ENCODE results near the gene RTKN.
"Not testable (repeated sequence)": the region's sequence is repeated elsewhere in the genome, so short reads cannot be mapped to it uniquely, and the experiment has no call there.

The RTKN gene

GRCh38 chr2:74424139-74424992 lies 17.4 kb downstream of the RTKN start:
- H3K27ac Mint-ChIP-seq (ENCODE audit: low read depth) = no peak overlapping the region
- no peak for DNase-seq (ENCODE audit: low spot score in 2 of 2)
- H3K4me3 Mint-ChIP-seq = no peak overlapping the region
- peaks cover 9% of the 10 kb centered on the region for H3K36me3 Mint-ChIP-seq (ENCODE audit: insufficient read depth)
- no peak for ATAC-seq (replicated peaks; ENCODE audit: extremely low read depth, poor library complexity, severe bottlenecking)
- no peaks in the 10 kb centered on the region for H3K9me3 Mint-ChIP-seq
- H3K4me1 Mint-ChIP-seq = peaks cover 26% of the 10 kb centered on the region
- no peaks in the 10 kb centered on the region for H3K27me3 Mint-ChIP-seq

- DNase-seq (ENCODE audit: low spot score in 2 of 2) (no peak), ATAC-seq (replicated peaks; ENCODE audit: extremely low read depth, poor library complexity, severe bottlenecking) (no peak)
- peaks cover 26% of the 10 kb centered on the region for H3K4me1 Mint-ChIP-seq
- peak overlapping the region; percentile 100 for H3K27ac Mint-ChIP-seq (ENCODE audit: low read depth)
- no peaks in the 10 kb centered on the region for H3K27me3 Mint-ChIP-seq
- peak overlapping the region; percentile 98 for H3K4me3 Mint-ChIP-seq
- H3K36me3 Mint-ChIP-seq (ENCODE audit: insufficient read depth) = peaks cover 8% of the 10 kb centered on the region
- no peaks in the 10 kb centered on the region for H3K9me3 Mint-ChIP-seq
Measured at GRCh38 chr2:74423231-74424095, 18.3 kb downstream of the RTKN start.

- ATAC-seq (replicated peaks; ENCODE audit: extremely low read depth, poor library complexity, severe bottlenecking) (peak; percentile 94), DNase-seq (ENCODE audit: low spot score in 2 of 2) (peak; percentile 92)
- H3K36me3 Mint-ChIP-seq (ENCODE audit: insufficient read depth) = peaks cover 9% of the 10 kb centered on the region
- H3K27ac Mint-ChIP-seq (ENCODE audit: low read depth) = peak within 1 kb of the TSS; percentile 100
- H3K4me1 Mint-ChIP-seq = peaks cover 26% of the 10 kb centered on the region
- peak within 1 kb of the TSS; percentile 98 for H3K4me3 Mint-ChIP-seq
- no peaks in the 10 kb centered on the region for H3K27me3 Mint-ChIP-seq
- H3K9me3 Mint-ChIP-seq = no peaks in the 10 kb centered on the region
Measured at GRCh38 chr2:74421221-74421870, 20.4 kb downstream of the RTKN start, which contains the start of the genes C2orf81 and WDR54. C2orf81 (minus strand) TSS chr2:74421619; CDS start chr2:74421560, 59 bp downstream. WDR54 (plus strand) TSS chr2:74421730; CDS start chr2:74422154, 424 bp downstream.

DNA sequence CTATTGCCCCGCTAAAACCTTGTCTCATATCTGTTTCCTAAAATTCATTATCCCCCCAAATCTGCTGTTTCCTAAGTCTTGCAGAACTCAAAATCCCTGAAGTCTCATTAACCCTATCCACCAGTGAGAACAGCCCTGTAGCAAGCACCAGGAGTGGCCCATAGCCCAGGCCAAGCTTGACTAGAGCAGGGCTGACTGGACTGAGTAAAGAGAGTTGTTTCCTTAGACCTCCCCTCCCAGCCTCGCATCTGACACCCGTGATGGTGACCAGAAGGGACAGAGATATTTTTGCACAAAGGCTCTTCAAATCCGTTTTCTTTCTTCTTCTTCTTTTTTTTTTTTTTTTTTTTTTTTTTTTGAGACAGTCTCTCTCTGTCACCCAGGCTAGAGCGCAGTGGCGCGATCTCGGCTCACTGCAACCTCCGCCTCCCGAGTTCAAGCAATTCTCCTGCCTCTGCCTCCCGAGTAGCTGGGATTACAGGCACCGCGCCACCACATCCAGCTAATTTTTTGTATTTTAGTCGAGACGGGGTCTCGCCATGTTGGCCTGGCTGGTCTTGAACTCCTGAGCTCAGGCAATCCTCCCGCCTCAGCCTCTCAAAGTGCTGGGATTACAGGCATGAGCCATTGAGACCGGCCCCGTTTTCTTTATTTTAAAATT lies 21.2 kb downstream of the RTKN start:
- ATAC-seq (replicated peaks; ENCODE audit: extremely low read depth, poor library complexity, severe bottlenecking); H3K36me3 Mint-ChIP-seq (ENCODE audit: insufficient read depth); DNase-seq (ENCODE audit: low spot score in 2 of 2); H3K9me3 Mint-ChIP-seq; H3K27me3 Mint-ChIP-seq: not testable (repeated sequence)
- Mint-ChIP-seq H3K4me3 (peak overlapping the region; percentile 98), H3K27ac (ENCODE audit: low read depth) (peak overlapping the region; percentile 100), H3K4me1 (peaks cover 26% of the 10 kb centered on the region)

DNA sequence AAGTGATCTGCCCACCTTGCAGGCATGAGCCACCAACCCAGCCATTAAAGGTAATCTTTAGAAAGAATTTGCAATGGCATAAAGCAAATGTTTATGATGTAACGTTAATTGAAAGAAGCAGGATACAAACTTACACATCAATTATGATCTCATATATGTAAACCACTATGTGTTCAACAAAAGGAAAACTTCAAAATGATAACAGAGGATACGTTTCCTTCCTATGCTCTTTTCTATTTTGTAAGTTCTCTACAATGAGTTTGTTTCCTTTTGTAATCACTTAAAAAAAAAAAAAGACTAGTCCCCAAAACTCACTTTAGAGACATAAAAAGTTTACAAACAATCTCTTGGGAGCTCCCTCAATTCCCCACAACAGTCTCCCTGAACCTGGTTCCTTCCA lies 21.7 kb downstream of the RTKN start:
- H3K4me3 Mint-ChIP-seq = peak overlapping the region; percentile 10

GRCh38 chr2:74419345-74419744 lies 22.4 kb downstream of the RTKN start:
- ATAC-seq (replicated peaks; ENCODE audit: extremely low read depth, poor library complexity, severe bottlenecking) = no peak
- H3K27me3 Mint-ChIP-seq = peaks cover 5% of the 10 kb centered on the region

More for the DNA sequence above, 21.7 kb downstream of the RTKN start:
- Mint-ChIP-seq H3K4me1 (peaks cover 26% of the 10 kb centered on the region), H3K27ac (ENCODE audit: low read depth) (peak overlapping the region; percentile 100), H3K27me3 (no peaks in the 10 kb centered on the region), H3K9me3 (no peaks in the 10 kb centered on the region), H3K36me3 (ENCODE audit: insufficient read depth) (peaks cover 9% of the 10 kb centered on the region)
- ATAC-seq (replicated peaks; ENCODE audit: extremely low read depth, poor library complexity, severe bottlenecking) (no peak), DNase-seq (ENCODE audit: low spot score in 2 of 2) (no peak)

DNA sequence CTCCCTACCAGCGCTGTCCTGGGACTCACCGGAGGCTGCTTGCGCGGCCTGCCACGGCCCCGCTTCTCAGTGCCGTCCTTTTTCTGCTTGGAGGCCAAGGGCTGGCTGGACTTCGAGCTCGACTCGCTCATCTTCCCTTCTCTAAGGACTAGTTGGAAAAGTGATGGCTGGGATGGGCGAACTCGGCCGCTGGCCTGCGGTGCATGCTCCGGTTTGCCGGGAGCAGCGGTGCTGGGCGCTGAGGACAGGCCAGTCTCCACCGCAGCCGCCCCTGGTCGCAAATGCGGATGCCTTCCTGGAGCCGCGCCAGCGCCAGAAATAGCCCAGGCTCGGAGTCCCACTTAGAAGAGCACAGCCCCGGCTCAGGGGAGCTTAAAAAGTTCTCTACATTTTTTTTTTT lies 23.4 kb downstream of the RTKN start:
- ATAC-seq (replicated peaks; ENCODE audit: extremely low read depth, poor library complexity, severe bottlenecking) = no peak
- Mint-ChIP-seq H3K27me3 (peaks cover 16% of the 10 kb centered on the region), H3K4me1 (peaks cover 26% of the 10 kb centered on the region), H3K36me3 (ENCODE audit: insufficient read depth) (peaks cover 9% of the 10 kb centered on the region), H3K27ac (ENCODE audit: low read depth) (no peak overlapping the region), H3K4me3 (no peak overlapping the region), H3K9me3 (no peaks in the 10 kb centered on the region)
- no peak for DNase-seq (ENCODE audit: low spot score in 2 of 2)

More at GRCh38 chr2:74419345-74419744, 22.4 kb downstream of the RTKN start:
- Mint-ChIP-seq H3K4me3 (no peak overlapping the region), H3K27ac (ENCODE audit: low read depth) (no peak overlapping the region), H3K4me1 (peaks cover 26% of the 10 kb centered on the region), H3K36me3 (ENCODE audit: insufficient read depth) (peaks cover 9% of the 10 kb centered on the region), H3K9me3 (no peaks in the 10 kb centered on the region)
- DNase-seq (ENCODE audit: low spot score in 2 of 2) = no peak

- no peak for DNase-seq (ENCODE audit: low spot score in 2 of 2)
- Mint-ChIP-seq H3K4me1 (peaks cover 22% of the 10 kb centered on the region), H3K4me3 (no peak overlapping the region), H3K27me3 (peaks cover 21% of the 10 kb centered on the region), H3K9me3 (no peaks in the 10 kb centered on the region), H3K27ac (ENCODE audit: low read depth) (no peak overlapping the region), H3K36me3 (ENCODE audit: insufficient read depth) (peaks cover 9% of the 10 kb centered on the region)
- no peak for ATAC-seq (replicated peaks; ENCODE audit: extremely low read depth, poor library complexity, severe bottlenecking)
Measured at GRCh38 chr2:74417763-74418162, 24.0 kb downstream of the RTKN start.

DNA sequence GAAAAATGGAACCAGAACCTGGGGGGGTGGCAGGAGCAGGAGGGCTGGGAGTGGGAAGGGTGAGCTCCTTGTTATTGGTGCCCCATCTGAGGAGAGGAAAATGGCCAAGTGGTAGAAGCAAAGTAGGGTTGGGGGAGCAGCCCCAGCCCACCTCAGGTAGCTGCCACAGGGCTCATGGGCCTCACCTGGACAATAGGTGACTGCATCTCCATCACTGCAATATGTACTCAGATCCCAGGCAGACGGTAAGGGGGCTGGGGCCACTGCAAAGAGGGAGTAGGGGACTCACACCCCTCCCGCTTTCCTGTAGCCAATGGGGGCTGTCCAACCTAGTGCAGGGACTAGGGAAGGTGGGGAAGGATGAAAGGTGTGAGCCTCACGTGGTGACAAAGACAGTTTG lies 24.5 kb downstream of the RTKN start:
- Mint-ChIP-seq H3K4me1 (peaks cover 18% of the 10 kb centered on the region), H3K27me3 (peaks cover 27% of the 10 kb centered on the region), H3K9me3 (no peaks in the 10 kb centered on the region), H3K36me3 (ENCODE audit: insufficient read depth) (peaks cover 11% of the 10 kb centered on the region), H3K27ac (ENCODE audit: low read depth) (no peak overlapping the region), H3K4me3 (no peak overlapping the region)
- ATAC-seq (replicated peaks; ENCODE audit: extremely low read depth, poor library complexity, severe bottlenecking) (no peak), DNase-seq (ENCODE audit: low spot score in 2 of 2) (no peak)

DNA sequence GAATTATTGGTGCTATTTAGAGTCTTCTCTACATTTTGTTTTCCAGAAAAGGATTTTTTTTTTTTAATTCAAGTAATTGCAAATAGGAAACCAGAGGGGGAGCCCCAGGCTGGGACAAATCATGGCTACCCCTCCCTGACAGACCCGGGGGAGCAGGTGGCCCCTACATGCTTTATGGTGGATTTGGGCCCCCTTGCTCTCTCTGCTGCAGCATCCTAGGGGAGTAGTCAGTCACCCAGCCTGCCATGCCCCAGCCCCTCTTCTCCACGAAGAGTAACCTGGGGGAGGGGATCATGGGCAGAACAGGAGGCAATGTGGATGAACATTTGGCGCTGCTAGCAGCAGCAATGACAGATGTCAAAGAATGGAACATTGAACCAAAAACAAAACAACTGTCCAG lies 25.0 kb downstream of the RTKN start:
- H3K27ac Mint-ChIP-seq (ENCODE audit: low read depth) = no peak overlapping the region
- no peaks in the 10 kb centered on the region for H3K9me3 Mint-ChIP-seq
- ATAC-seq (replicated peaks; ENCODE audit: extremely low read depth, poor library complexity, severe bottlenecking) = no peak
- no peak for DNase-seq (ENCODE audit: low spot score in 2 of 2)
- peaks cover 29% of the 10 kb centered on the region for H3K27me3 Mint-ChIP-seq
- no peak overlapping the region for H3K4me3 Mint-ChIP-seq
- H3K4me1 Mint-ChIP-seq = peaks cover 14% of the 10 kb centered on the region
- H3K36me3 Mint-ChIP-seq (ENCODE audit: insufficient read depth) = peaks cover 9% of the 10 kb centered on the region

GRCh38 chr2:74415762-74416395 lies 25.9 kb downstream of the RTKN start:
- H3K9me3 Mint-ChIP-seq = no peaks in the 10 kb centered on the region
- H3K4me3 Mint-ChIP-seq = no peak overlapping the region
- ATAC-seq (replicated peaks; ENCODE audit: extremely low read depth, poor library complexity, severe bottlenecking) (no peak), DNase-seq (ENCODE audit: low spot score in 2 of 2) (no peak)
- H3K4me1 Mint-ChIP-seq = peaks cover 6% of the 10 kb centered on the region
- H3K27me3 Mint-ChIP-seq = peaks cover 29% of the 10 kb centered on the region
- H3K27ac Mint-ChIP-seq (ENCODE audit: low read depth) = no peak overlapping the region
- H3K36me3 Mint-ChIP-seq (ENCODE audit: insufficient read depth) = peaks cover 4% of the 10 kb centered on the region

Data from central memory CD8-positive, alpha-beta T cell (primary cell).